Left cardiac atrium (tissue), 4 donors: Measurements from ENCODE around the gene PSMC2. TPM values are rescaled to one million over a fixed set of nuclear protein-coding genes. Genes with fewer than 3 reads are reported as not detected.

Source experiments
- ATAC-seq, 2 donors: fragments of 200-7000 bp; cut with Tn5 transposase; one replicate each; pipeline ENCODE4 v1.9.1; 2020; ENCODE audit warnings: mild to moderate bottlenecking in 2 of 2, moderate library complexity in 2 of 2
- DNase-seq: peaks from one replicate; pipeline ENCODE4 v3.0.0-alpha.2; 2020
- intact Hi-C, 2 donors: fragments of 100-400 bp; cut with DNase I; formaldehyde crosslinking; loops; one replicate each; pipeline versions ENCODE4 v1.14.1 to v1.15.1; 2022 to 2023
- long read RNA-seq: library from polyadenylated mRNA; unstranded; transcript quantifications from one replicate; pipeline ENCODE4 v2.0.0, GENCODE V29; 2021
- total RNA-seq, 2 donors: library from RNA; stranded (reverse); fragmentation: NEBNext Ultra II Directional; extraction: Animal tissue kit (Norgen Biotek cat#: 25700); gene quantifications; one replicate each; pipeline ENCODE4 v1.2.1, GENCODE V29; 2021
- donor health status: DM: no; HTN: yes; CAD: no.
- donor health status: DM: no; HTN: yes; CAD: no; lungs with severe emphysema.
- donor health status: DM: yes; HTN: yes; CAD: no.
- donor health status: Dilated cardiomyopathy.

The PSMC2 gene
- total RNA-seq: 100 to 1,000 TPM; 105 to 115 TPM
- long read RNA-seq, transcript PSMC2-201 (12 exons, 2,637 nt): major isoform, 70 of 73 reads
- long read RNA-seq, partial matches to known transcripts: 3 of 73 reads
- long read RNA-seq, other reads (novel, unspliced or antisense): 0 of 73 reads

- intact Hi-C loops: no loop called here
- DNase-seq: peak; percentile 77
- peak; percentile 86 to 91 for ATAC-seq
Measured at GRCh38 chr7:103347507-103348267, at the start of gene PSMC2. Gene PSMC2, plus strand, starts transcription at chr7:103347643. Its CDS starts 69 bp downstream, at chr7:103347712.

GRCh38 chr7:103297837-103298179 is 49.6 kb upstream of the PSMC2 start:
- intact Hi-C loops: loop anchor here in 1 of 2 donors (1.0 kb wide), 1 partner anchor 45 kb away; no protein-coding TSS in a partner anchor
- no peak for DNase-seq
- ATAC-seq: no peak

GRCh38 chr7:103299660-103300059 is 47.8 kb upstream of the PSMC2 start:
- no peak for ATAC-seq
- intact Hi-C loops: no loop called here
- no peak for DNase-seq

GRCh38 chr7:103301441-103301840 is 46.0 kb upstream of the PSMC2 start:
- intact Hi-C loops: no loop called here
- no peak for DNase-seq
- no peak for ATAC-seq

- intact Hi-C loops: no loop called here
Measured at GRCh38 chr7:103307503-103308231, 39.8 kb upstream of the PSMC2 start.

GRCh38 chr7:103314852-103315251 is 32.6 kb upstream of the PSMC2 start:
- ATAC-seq (no peak), DNase-seq (no peak)
- intact Hi-C loops: loop anchor here in 1 of 2 donors (5.0 kb wide), 1 partner anchor 37 kb away; no protein-coding TSS in a partner anchor

More at GRCh38 chr7:103307503-103308231, 39.8 kb upstream of the PSMC2 start:
- no peak for DNase-seq
- ATAC-seq: no peak

- peak; percentile 41 to 63 for ATAC-seq
- intact Hi-C loops: no loop called here
- DNase-seq: no peak
Measured at GRCh38 chr7:103316380-103316941, 31.0 kb upstream of the PSMC2 start.

GRCh38 chr7:103317009-103317408 is 30.4 kb upstream of the PSMC2 start:
- ATAC-seq: no peak
- no peak for DNase-seq
- intact Hi-C loops: no loop called here

- DNase-seq: no peak
- intact Hi-C loops: no loop called here
- no peak for ATAC-seq
Measured at GRCh38 chr7:103325744-103326143, 21.7 kb upstream of the PSMC2 start.

- DNase-seq: no peak
- intact Hi-C loops: no loop called here
Measured at GRCh38 chr7:103336761-103337160, 10.7 kb upstream of the PSMC2 start.

GRCh38 chr7:103338864-103339263 is 8.6 kb upstream of the PSMC2 start:
- ATAC-seq (no peak), DNase-seq (no peak)
- intact Hi-C loops: no loop called here

More at GRCh38 chr7:103336761-103337160, 10.7 kb upstream of the PSMC2 start:
- no peak for ATAC-seq

GRCh38 chr7:103341466-103341865 is 6.0 kb upstream of the PSMC2 start:
- DNase-seq (no peak), ATAC-seq (no peak)
- intact Hi-C loops: no loop called here

- no peak for ATAC-seq
- intact Hi-C loops: loop anchor here in 1 of 2 donors (1.0 kb wide), 1 partner anchor 46 kb away; the partner anchor contains the start of gene PMPCB
Measured at GRCh38 chr7:103343332-103343731, 4.1 kb upstream of the PSMC2 start.

GRCh38 chr7:103343758-103344452 is 3.5 kb upstream of the PSMC2 start:
- DNase-seq (no peak), ATAC-seq (peak; percentile 24 to 52)
- intact Hi-C loops: loop anchor here in 1 of 2 donors (1.0 kb wide), 1 partner anchor 47 kb away; the partner anchor contains the start of gene PMPCB

More at GRCh38 chr7:103343332-103343731, 4.1 kb upstream of the PSMC2 start:
- no peak for DNase-seq

- DNase-seq (peak; percentile 91), ATAC-seq (peak; percentile 92 to 96)
- intact Hi-C loops: no loop called here
Measured at GRCh38 chr7:103344453-103345149, 2.8 kb upstream of the PSMC2 start, which contains the start of gene DNAJC2. Gene DNAJC2, minus strand, starts transcription at chr7:103344767. Its CDS starts 145 bp downstream, at chr7:103344622.

GRCh38 chr7:103346396-103346795 is 1.0 kb upstream of the PSMC2 start:
- no peak for DNase-seq

GRCh38 chr7:103348452-103348851 is 1.0 kb downstream of the PSMC2 start:
- no peak for DNase-seq
- intact Hi-C loops: no loop called here
- ATAC-seq: no peak

More at GRCh38 chr7:103346396-103346795, 1.0 kb upstream of the PSMC2 start:
- intact Hi-C loops: no loop called here
- no peak for ATAC-seq

GRCh38 chr7:103348959-103349358 is 1.5 kb downstream of the PSMC2 start:
- ATAC-seq (no peak), DNase-seq (no peak)
- intact Hi-C loops: no loop called here
